ENCODE measurements around the gene ABCA10.

DNA sequence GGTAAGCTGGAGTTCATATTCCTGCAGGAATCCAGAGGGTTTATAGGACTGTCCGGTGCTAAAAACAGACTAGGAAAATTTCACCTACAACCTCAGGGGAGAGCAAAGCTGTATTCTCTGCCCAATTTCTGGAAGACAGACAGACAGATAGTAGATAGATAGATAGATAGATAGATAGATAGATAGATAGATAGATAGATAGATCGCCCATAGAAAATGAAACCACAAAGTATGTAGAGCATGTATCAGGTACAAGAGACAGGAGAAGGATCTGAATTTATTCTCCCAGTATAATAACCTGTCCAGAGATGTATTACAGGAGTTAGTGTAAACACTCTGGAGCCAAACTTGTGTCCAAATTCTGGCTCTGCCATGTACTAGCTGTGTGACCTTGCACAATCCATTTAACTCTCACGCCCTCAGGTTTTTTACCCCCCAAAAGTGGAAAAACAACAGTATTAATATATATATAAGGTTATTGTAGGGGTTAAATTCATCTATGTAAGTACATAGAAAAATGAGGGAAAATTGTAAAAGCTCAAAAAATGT lies 84.9 kb downstream of the ABCA10 start:
- TF ChIP-seq POLR2A (IDR thresholded peaks at IDR 0.05) = no peak
- TF ChIP-seq CTCF (IDR thresholded peaks at IDR 0.05) = no peak
